GM13976 (cell line): ENCODE data around the gene DRAM1.
"Not testable (repeated sequence)": the region's sequence is repeated elsewhere in the genome, so short reads cannot be mapped to it uniquely, and the experiment has no call there.

Source experiments
- DNase-seq: peaks from one replicate; pipeline ENCODE4 v3.0.0; 2012; ENCODE audit warnings: low spot score
- in situ Hi-C: fragments of 300-500 bp; cut with MboI; formaldehyde crosslinking; loops from one replicate; pipeline ENCODE4 v1.12.0; 2022; ENCODE audit warnings: low sequenced_read_pairs, mixed read lengths, inconsistent platforms; ENCODE audit not compliant: unreplicated experiment
- TF ChIP-seq, protein P1 (sequence below): IDR thresholded peaks from 2 replicates; pipeline ENCODE4 v1.5.1; 2012; ENCODE audit warnings: borderline replicate concordance, mild to moderate bottlenecking; ENCODE audit not compliant: insufficient read depth; ENCODE audit errors: extremely low read depth, missing control alignments, control extremely low read depth

DRAM1 gene

GRCh38 chr12:101884174-101884573 lies 6.8 kb downstream of the DRAM1 start:
- no peak for DNase-seq
- in situ Hi-C loops = no loop called here
- TF ChIP-seq, protein P1, sequence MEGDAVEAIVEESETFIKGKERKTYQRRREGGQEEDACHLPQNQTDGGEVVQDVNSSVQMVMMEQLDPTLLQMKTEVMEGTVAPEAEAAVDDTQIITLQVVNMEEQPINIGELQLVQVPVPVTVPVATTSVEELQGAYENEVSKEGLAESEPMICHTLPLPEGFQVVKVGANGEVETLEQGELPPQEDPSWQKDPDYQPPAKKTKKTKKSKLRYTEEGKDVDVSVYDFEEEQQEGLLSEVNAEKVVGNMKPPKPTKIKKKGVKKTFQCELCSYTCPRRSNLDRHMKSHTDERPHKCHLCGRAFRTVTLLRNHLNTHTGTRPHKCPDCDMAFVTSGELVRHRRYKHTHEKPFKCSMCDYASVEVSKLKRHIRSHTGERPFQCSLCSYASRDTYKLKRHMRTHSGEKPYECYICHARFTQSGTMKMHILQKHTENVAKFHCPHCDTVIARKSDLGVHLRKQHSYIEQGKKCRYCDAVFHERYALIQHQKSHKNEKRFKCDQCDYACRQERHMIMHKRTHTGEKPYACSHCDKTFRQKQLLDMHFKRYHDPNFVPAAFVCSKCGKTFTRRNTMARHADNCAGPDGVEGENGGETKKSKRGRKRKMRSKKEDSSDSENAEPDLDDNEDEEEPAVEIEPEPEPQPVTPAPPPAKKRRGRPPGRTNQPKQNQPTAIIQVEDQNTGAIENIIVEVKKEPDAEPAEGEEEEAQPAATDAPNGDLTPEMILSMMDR = no peak

DNA sequence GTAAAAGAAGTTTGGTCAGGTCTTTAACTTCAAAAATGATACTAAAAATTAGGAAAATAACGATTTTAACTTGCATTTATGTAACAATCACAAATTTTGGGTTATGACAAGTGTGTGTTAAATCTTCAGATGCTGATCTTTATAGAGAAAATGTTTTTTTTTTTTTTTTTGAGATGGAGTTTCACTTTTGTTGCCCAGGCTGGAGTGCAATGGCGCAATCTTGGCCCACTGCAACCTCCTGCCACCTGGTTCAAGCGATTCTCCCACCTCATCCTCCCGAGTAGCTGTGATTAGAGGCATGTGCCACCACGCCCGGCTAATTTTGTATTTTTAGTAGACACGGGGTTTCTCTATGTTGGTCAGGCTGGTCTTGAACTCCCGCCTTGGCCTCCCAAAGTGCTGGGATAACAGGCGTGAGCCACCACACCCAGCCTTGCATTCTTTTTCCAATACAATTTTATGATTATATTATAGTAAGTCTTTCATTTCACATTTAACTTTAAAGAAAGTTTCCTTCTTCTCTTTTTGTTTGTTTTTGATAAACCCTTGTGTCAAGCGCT lies 7.5 kb downstream of the DRAM1 start:
- in situ Hi-C loops, DNase-seq: not testable (repeated sequence)

DNA sequence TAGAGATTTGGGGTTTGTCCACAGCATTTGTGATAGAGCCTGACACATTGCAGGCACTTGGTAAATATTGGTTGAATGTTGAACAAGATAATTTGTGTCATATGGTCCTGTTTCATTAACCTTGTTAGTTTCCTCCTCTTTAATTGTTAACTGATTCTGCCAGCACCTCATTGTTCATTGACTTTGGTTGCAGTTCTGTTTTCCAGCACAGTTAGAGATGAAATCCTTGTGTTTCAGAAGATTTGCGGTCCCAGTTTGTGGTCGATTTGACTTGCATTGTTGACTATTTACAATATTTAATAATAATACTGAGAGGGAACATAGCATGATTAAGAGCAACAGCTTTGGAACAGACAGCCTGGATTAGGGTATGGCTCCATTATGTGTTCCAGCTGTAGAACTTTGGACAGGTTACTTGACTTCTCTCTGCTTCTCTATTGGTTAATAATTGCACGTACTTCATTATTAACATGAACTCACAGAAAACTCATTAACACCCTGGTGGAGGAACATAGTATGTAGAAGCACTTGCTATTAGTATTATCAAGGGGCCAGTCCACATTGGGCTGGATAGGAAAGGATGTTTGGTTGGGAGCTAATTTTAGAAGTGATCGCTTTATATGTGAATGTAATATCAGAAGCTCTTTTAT lies 8.7 kb downstream of the DRAM1 start:
- in situ Hi-C loops = no loop called here
- TF ChIP-seq, protein P1 = no peak
- no peak for DNase-seq

GRCh38 chr12:101889211-101889752 lies 11.9 kb downstream of the DRAM1 start:
- DNase-seq = no peak
- in situ Hi-C loops = no loop called here
- TF ChIP-seq, protein P1 = no peak

DNA sequence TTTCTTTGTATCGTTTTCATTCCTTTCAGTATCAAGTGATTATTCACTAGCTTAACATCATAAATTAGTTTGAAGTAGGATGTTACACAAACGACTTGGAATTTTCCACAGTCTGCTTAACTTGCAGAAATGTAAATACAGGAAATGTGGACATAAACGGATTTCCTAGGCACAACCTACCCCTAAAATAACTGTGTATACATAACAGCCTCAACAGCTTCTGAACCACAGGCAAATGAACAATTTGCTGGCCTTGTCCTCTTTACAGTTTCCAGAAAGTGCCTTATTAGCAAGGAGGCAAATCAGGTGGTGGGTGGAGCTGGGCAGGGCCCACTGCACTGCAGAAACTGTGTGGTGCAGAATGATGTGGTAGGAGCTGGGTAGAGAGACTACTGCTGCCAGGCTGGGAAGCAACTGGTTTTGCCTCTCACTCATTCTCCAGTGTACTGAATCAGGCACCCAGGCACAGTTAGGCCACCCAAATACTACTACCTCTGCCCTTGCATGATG lies 14.1 kb downstream of the DRAM1 start:
- in situ Hi-C loops = no loop called here
- DNase-seq = peak; percentile 30
- TF ChIP-seq, protein P1 = no peak

GRCh38 chr12:101892794-101893193 lies 15.4 kb downstream of the DRAM1 start:
- DNase-seq = no peak
- in situ Hi-C loops = no loop called here
- TF ChIP-seq, protein P1 = no peak

GRCh38 chr12:101901777-101902176 lies 24.4 kb downstream of the DRAM1 start:
- in situ Hi-C loops = no loop called here
- no peak for DNase-seq
- TF ChIP-seq, protein P1 = no peak
